Mesenchymal stem cell (in vitro differentiated cells and primary cell): ENCODE measurements around the gene DESI1.

ENCODE experiments used
- DNase-seq: peaks from one replicate; pipeline ENCODE4 v3.0.0-alpha.2; 2013
- H2AFZ ChIP-seq: one replicate; pipeline ENCODE4 v1.6.1; 2013; ENCODE audit warnings: low read depth, mild to moderate bottlenecking, control low read depth, inconsistent platforms, low read length, moderate library complexity
- H2AK5ac ChIP-seq: 2 replicates; pipeline ENCODE4 v1.6.1; 2013; ENCODE audit warnings: low read length, moderate library complexity, mild to moderate bottlenecking, inconsistent platforms; ENCODE audit not compliant: severe bottlenecking
- H2BK120ac ChIP-seq: one replicate; pipeline ENCODE4 v1.6.1; 2013; ENCODE audit warnings: low read depth, mild to moderate bottlenecking, inconsistent platforms, low read length, moderate library complexity
- H2BK12ac ChIP-seq, 2 experiments: one replicate each; pipeline ENCODE4 v1.6.1; 2013; ENCODE audit warnings: inconsistent platforms in 2 of 2, low read length in 2 of 2, mild to moderate bottlenecking in 2 of 2, moderate library complexity in 2 of 2, control low read depth in 1 of 2
- H2BK15ac ChIP-seq: one replicate; pipeline ENCODE4 v1.6.1; 2013; ENCODE audit warnings: mild to moderate bottlenecking, low read depth, inconsistent platforms; ENCODE audit not compliant: poor library complexity, severe bottlenecking
- H2BK5ac ChIP-seq: 2 replicates; pipeline ENCODE4 v1.6.1; 2013; ENCODE audit warnings: low read depth, mild to moderate bottlenecking, low read length, control low read depth, inconsistent platforms; ENCODE audit not compliant: poor library complexity, severe bottlenecking
- H3K14ac ChIP-seq, 2 experiments: one replicate each; pipeline ENCODE4 v1.6.1; 2013; ENCODE audit warnings: inconsistent platforms in 2 of 2, low read length in 2 of 2, control low read depth in 1 of 2, mild to moderate bottlenecking in 1 of 2, moderate library complexity in 1 of 2
- H3K18ac ChIP-seq, 2 experiments: one replicate each; pipeline ENCODE4 v1.6.1; 2013; ENCODE audit warnings: inconsistent platforms in 2 of 2, low read length in 2 of 2, control low read depth in 1 of 2, low read depth in 1 of 2, mild to moderate bottlenecking in 1 of 2
- H3K23ac ChIP-seq, 2 experiments: one replicate each; pipeline ENCODE4 v1.6.1; 2013; ENCODE audit warnings: inconsistent platforms in 2 of 2, low read length in 2 of 2, mild to moderate bottlenecking in 2 of 2, moderate library complexity in 2 of 2, control low read depth in 1 of 2
- H3K27ac ChIP-seq: 2 replicates; pipeline ENCODE4 v1.5.1; 2013; ENCODE audit warnings: mild to moderate bottlenecking, moderate library complexity, low read length, control low read depth, inconsistent platforms; ENCODE audit not compliant: poor library complexity, severe bottlenecking
- H3K27me3 ChIP-seq, 2 experiments: 2 replicates each; pipeline versions ENCODE4 v1.6.1 to v1.7.0; 2013; ENCODE audit warnings: low read length in 2 of 2, mild to moderate bottlenecking in 2 of 2, moderate library complexity in 2 of 2, control low read depth in 1 of 2, inconsistent platforms in 1 of 2; ENCODE audit not compliant: control insufficient read depth in 1 of 2, insufficient read depth in 1 of 2
- H3K36me3 ChIP-seq, 2 experiments: 2 replicates each; pipeline versions ENCODE4 v1.6.1 to v1.7.0; 2013; ENCODE audit warnings: low read length in 2 of 2, control low read depth in 1 of 2, inconsistent platforms in 1 of 2, low read depth in 1 of 2, mild to moderate bottlenecking in 1 of 2; ENCODE audit not compliant: insufficient read depth in 2 of 2, control insufficient read depth in 1 of 2
- H3K4ac ChIP-seq, 2 experiments: one replicate each; pipeline ENCODE4 v1.6.1; 2013; ENCODE audit warnings: inconsistent platforms in 2 of 2, low read length in 2 of 2, mild to moderate bottlenecking in 2 of 2, moderate library complexity in 2 of 2, control low read depth in 1 of 2, low read depth in 1 of 2
- H3K4me1 ChIP-seq: 2 replicates; pipeline ENCODE4 v1.6.1; 2013; ENCODE audit warnings: low read depth, low read length, control low read depth; ENCODE audit not compliant: control insufficient read depth, insufficient read depth
- H3K4me2 ChIP-seq: 2 replicates; pipeline ENCODE4 v1.6.1; 2013; ENCODE audit warnings: low read length, mild to moderate bottlenecking, inconsistent platforms; ENCODE audit not compliant: poor library complexity, severe bottlenecking
- H3K4me3 ChIP-seq, 2 experiments: 2 replicates each; pipeline versions ENCODE4 v1.5.1 to v1.7.0; 2013; ENCODE audit warnings: low read length in 2 of 2, mild to moderate bottlenecking in 2 of 2, control low read depth in 1 of 2, low read depth in 1 of 2; ENCODE audit not compliant: insufficient read depth in 1 of 2
- H3K79me1 ChIP-seq: replicated peaks from 2 replicates; pipeline ENCODE4 v1.6.1; 2013; ENCODE audit warnings: mild to moderate bottlenecking, control low read depth, low read length, inconsistent platforms; ENCODE audit not compliant: poor library complexity, severe bottlenecking
- H3K9ac ChIP-seq: 2 replicates; pipeline ENCODE4 v1.7.0; 2013; ENCODE audit warnings: mild to moderate bottlenecking, low read length, moderate library complexity
- H3K9me3 ChIP-seq: 2 replicates; pipeline ENCODE4 v1.7.0; 2013; ENCODE audit warnings: mild to moderate bottlenecking, low read length; ENCODE audit not compliant: control insufficient read depth
- H4K8ac ChIP-seq: one replicate; pipeline ENCODE4 v1.6.1; 2013; ENCODE audit warnings: inconsistent platforms, mild to moderate bottlenecking, low read length, moderate library complexity
- H4K91ac ChIP-seq: one replicate; pipeline ENCODE4 v1.6.1; 2013; ENCODE audit warnings: mild to moderate bottlenecking, low read length, inconsistent platforms
- WGBS: methylation state at CpG from one replicate; pipeline ENCODE4 v1.1.7; 2013; ENCODE audit warnings: mixed read lengths; 5-methylcytosine and 5-hydroxymethylcytosine counted together

The DESI1 gene

GRCh38 chr22:41647771-41648170 lies 26.9 kb upstream of the DESI1 start:
- no peaks in the 10 kb centered on the region for H3K9me3 ChIP-seq
- no peak overlapping the region for H3K27ac ChIP-seq
- H2BK12ac ChIP-seq = no peak overlapping the region
- H2AFZ ChIP-seq = no peak overlapping the region
- peaks cover 65 to 85% of the 10 kb centered on the region in 2 experiments for H3K36me3 ChIP-seq
- no peak overlapping the region for H4K91ac ChIP-seq
- no peak overlapping the region for H2AK5ac ChIP-seq
- peaks cover 1% of the 10 kb centered on the region for H3K4me1 ChIP-seq
- H3K23ac ChIP-seq = no peak overlapping the region
- no peak overlapping the region for H2BK5ac ChIP-seq
- no peak for DNase-seq
- no peak overlapping the region for H3K4ac ChIP-seq
- H3K18ac ChIP-seq = no peak overlapping the region
- 100% methylated on average over 1 of the region's 3 CpGs for WGBS
- H2BK15ac ChIP-seq = no peak overlapping the region
- H3K79me1 ChIP-seq = peaks cover 21% of the 10 kb centered on the region
- no peak overlapping the region for H2BK120ac ChIP-seq
- no peak overlapping the region for H3K14ac ChIP-seq
- H3K4me2 ChIP-seq = no peak overlapping the region
- no peaks in the 10 kb centered on the region for H3K27me3 ChIP-seq
- no peak overlapping the region for H4K8ac ChIP-seq
- no peak overlapping the region for H3K4me3 ChIP-seq
- no peak overlapping the region for H3K9ac ChIP-seq

DNA sequence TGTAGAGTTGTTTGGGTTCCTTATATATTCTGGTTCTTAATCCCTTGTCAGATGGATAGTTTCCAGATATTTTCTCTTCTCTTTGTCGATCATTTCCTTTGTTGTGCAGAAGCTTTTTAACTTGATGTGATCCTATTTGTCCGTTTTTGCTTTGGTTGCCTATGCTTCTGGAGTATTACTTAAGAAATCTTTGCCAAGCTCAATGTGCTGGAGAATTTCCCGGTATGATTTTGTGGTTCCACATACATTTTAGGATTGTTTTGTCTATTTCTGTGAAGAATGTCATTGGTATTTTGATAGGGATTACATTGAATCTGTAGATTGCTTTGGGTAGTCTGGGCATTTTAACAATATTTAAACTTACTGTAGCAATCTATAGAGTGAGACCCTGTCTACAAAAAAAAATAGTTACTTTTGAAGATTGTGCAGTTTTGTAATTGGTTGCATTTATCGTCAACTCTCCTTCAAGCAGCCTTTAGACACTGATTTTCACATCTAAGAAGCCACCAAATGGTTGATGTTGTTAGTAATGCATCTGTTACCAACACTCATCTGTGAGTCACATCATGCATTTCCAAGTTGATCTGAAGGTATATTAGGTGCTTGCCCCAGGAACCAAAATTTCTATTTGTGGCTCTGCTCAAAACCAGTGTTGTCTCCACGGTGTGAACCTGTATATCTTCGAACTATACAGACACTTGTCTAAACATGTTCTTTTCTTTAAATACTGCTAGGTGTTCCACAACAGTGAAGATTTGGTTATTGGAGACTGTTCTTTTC lies 21.7 kb upstream of the DESI1 start:
- H3K4me1 ChIP-seq = no peaks in the 10 kb centered on the region
- no peak overlapping the region for H3K4ac ChIP-seq
- H3K79me1 ChIP-seq = peaks cover 17% of the 10 kb centered on the region
- H3K18ac ChIP-seq = no peak overlapping the region
- no peak overlapping the region for H4K8ac ChIP-seq
- H3K36me3 ChIP-seq = peaks cover 53 to 90% of the 10 kb centered on the region in 2 experiments
- DNase-seq = no peak
- H2BK15ac ChIP-seq = no peak overlapping the region
- H2BK120ac ChIP-seq = no peak overlapping the region
- over 99% methylated on average over 3 of the region's 6 CpGs for WGBS
- no peak overlapping the region for H3K27ac ChIP-seq
- H4K91ac ChIP-seq = no peak overlapping the region
- H3K27me3 ChIP-seq = no peaks in the 10 kb centered on the region
- H3K23ac ChIP-seq = no peak overlapping the region
- no peak overlapping the region for H3K4me2 ChIP-seq
- no peak overlapping the region for H2BK12ac ChIP-seq
- H2AFZ ChIP-seq = no peak overlapping the region
- no peak overlapping the region for H2BK5ac ChIP-seq
- H3K4me3 ChIP-seq = no peak overlapping the region
- no peak overlapping the region for H3K9ac ChIP-seq
- H2AK5ac ChIP-seq = no peak overlapping the region
- no peaks in the 10 kb centered on the region for H3K9me3 ChIP-seq
- no peak overlapping the region for H3K14ac ChIP-seq

- no peak overlapping the region for H2BK12ac ChIP-seq
- no peak for DNase-seq
- H3K4me2 ChIP-seq = no peak overlapping the region
- no peaks in the 10 kb centered on the region for H3K27me3 ChIP-seq
- no peaks in the 10 kb centered on the region for H3K9me3 ChIP-seq
- H2AK5ac ChIP-seq = no peak overlapping the region
- H3K18ac ChIP-seq = no peak overlapping the region
- no peak overlapping the region for H2BK15ac ChIP-seq
- H3K36me3 ChIP-seq = peaks cover 52 to 92% of the 10 kb centered on the region in 2 experiments
- no peak overlapping the region for H2BK120ac ChIP-seq
- no peak overlapping the region for H4K91ac ChIP-seq
- no peak overlapping the region for H3K4me3 ChIP-seq
- H2AFZ ChIP-seq = no peak overlapping the region
- H3K4me1 ChIP-seq = no peaks in the 10 kb centered on the region
- H3K4ac ChIP-seq = no peak overlapping the region
- no peak overlapping the region for H4K8ac ChIP-seq
- H3K79me1 ChIP-seq = peaks cover 14% of the 10 kb centered on the region
- no peak overlapping the region for H3K23ac ChIP-seq
- H2BK5ac ChIP-seq = no peak overlapping the region
- no peak overlapping the region for H3K14ac ChIP-seq
- no peak overlapping the region for H3K27ac ChIP-seq
- H3K9ac ChIP-seq = no peak overlapping the region
- WGBS = 95% methylated on average over 7 of the region's 7 CpGs
These were observed 21.0 kb upstream of the DESI1 start for GRCh38 chr22:41641854-41642253.

GRCh38 chr22:41638748-41639147 lies 17.9 kb upstream of the DESI1 start:
- no peak overlapping the region for H3K18ac ChIP-seq
- no peak overlapping the region for H2BK12ac ChIP-seq
- no peak overlapping the region for H3K14ac ChIP-seq
- H2AK5ac ChIP-seq = no peak overlapping the region
- H3K23ac ChIP-seq = no peak overlapping the region
- H3K36me3 ChIP-seq = peaks cover 51 to 92% of the 10 kb centered on the region in 2 experiments
- H2BK5ac ChIP-seq = no peak overlapping the region
- 96% methylated on average over 4 of the region's 5 CpGs for WGBS
- H4K91ac ChIP-seq = no peak overlapping the region
- H2AFZ ChIP-seq = no peak overlapping the region
- no peak overlapping the region for H2BK15ac ChIP-seq
- H3K4me3 ChIP-seq = no peak overlapping the region
- H3K4ac ChIP-seq = no peak overlapping the region
- H2BK120ac ChIP-seq = no peak overlapping the region
- no peaks in the 10 kb centered on the region for H3K9me3 ChIP-seq
- peaks cover 11% of the 10 kb centered on the region for H3K79me1 ChIP-seq
- H3K27ac ChIP-seq = no peak overlapping the region
- H4K8ac ChIP-seq = no peak overlapping the region
- no peak overlapping the region for H3K9ac ChIP-seq
- DNase-seq = no peak
- H3K4me2 ChIP-seq = no peak overlapping the region
- H3K27me3 ChIP-seq = no peaks in the 10 kb centered on the region
- H3K4me1 ChIP-seq = no peaks in the 10 kb centered on the region
